Body of pancreas (tissue), 4 donors: Measurements from ENCODE around the gene MKRN1. TPM values are rescaled to one million over a fixed set of nuclear protein-coding genes. Genes with fewer than 3 reads are reported as not detected.

ENCODE experiments used
- ATAC-seq: fragments of 150-250 bp; one replicate; pipeline ENCODE4 v1.9.1; 2016
- DNase-seq, 4 donors: peaks; one replicate each; pipeline ENCODE4 v3.0.0-alpha.2; 2019
- H3K27ac ChIP-seq, 4 donors: fragments of 200-600 bp; sonication (generic); 1 replicate in 3 of 4; 2 replicates in 1 of 4; pipeline versions ENCODE4 v1.5.1 to v1.6.1; 2016 to 2019; ENCODE audit warnings: mild to moderate bottlenecking in 1 of 4, mixed read lengths in 1 of 4, moderate library complexity in 1 of 4
- H3K27me3 ChIP-seq, 2 donors: fragments of 200-600 bp; sonication (generic); one replicate each; pipeline ENCODE4 v1.6.0; 2016; ENCODE audit warnings: mild to moderate bottlenecking in 1 of 2
- H3K36me3 ChIP-seq, 2 donors: fragments of 200-600 bp; sonication (generic); replicated peaks in 1 of 2; 2 replicates each; pipeline ENCODE4 v1.5.1; 2016; ENCODE audit warnings: low read depth in 2 of 2; ENCODE audit not compliant: insufficient read depth in 1 of 2
- H3K4me1 ChIP-seq: fragments of 200-600 bp; sonication (generic); one replicate; pipeline ENCODE4 v1.6.0; 2016
- H3K4me3 ChIP-seq, 2 donors: fragments of 200-600 bp; sonication (generic); 1 replicate in 1 of 2; 2 replicates in 1 of 2; pipeline ENCODE4 v1.5.1; 2016 to 2019
- H3K9me3 ChIP-seq, 3 donors: fragments of 200-600 bp; sonication (generic); 1 replicate in 2 of 3; 2 replicates in 1 of 3; pipeline ENCODE4 v1.5.1; 2016
- POLR2A ChIP-seq, 3 donors: fragments of 450-650 bp; IDR thresholded peaks; one replicate each; pipeline ENCODE4 v1.6.1; 2016; ENCODE audit warnings: antibody characterized with exemption in 3 of 3, mild to moderate bottlenecking in 2 of 3
- WGBS, 2 donors: methylation state at CpG; one replicate each; pipeline ENCODE4 v1.1.5; 2017; 5-methylcytosine and 5-hydroxymethylcytosine counted together
- intact Hi-C: fragments of 100-400 bp; cut with DNase I; formaldehyde crosslinking; loops from one replicate; pipeline ENCODE4 v1.15.1; 2023
- total RNA-seq, 2 donors: library from RNA; depleted of rRNA; stranded (reverse); fragments of >200 nt; gene quantifications; one replicate each; pipeline ENCODE4 v1.1.0, GENCODE V29; 2016
- TF ChIP-seq, protein P1 (sequence below), 7 experiments: fragments of 450-650 bp in 4 of 7; fragments of 200-600 bp in 3 of 7; sonication (generic) in 3 of 7; IDR thresholded peaks; one replicate each; pipeline ENCODE4 v1.5.1; 2016 to 2019; ENCODE audit warnings: antibody characterized with exemption in 7 of 7

Gene MKRN1
- total RNA-seq, 2 donors from 2014 or later, result 29.7 to 46.2 TPM

DNA sequence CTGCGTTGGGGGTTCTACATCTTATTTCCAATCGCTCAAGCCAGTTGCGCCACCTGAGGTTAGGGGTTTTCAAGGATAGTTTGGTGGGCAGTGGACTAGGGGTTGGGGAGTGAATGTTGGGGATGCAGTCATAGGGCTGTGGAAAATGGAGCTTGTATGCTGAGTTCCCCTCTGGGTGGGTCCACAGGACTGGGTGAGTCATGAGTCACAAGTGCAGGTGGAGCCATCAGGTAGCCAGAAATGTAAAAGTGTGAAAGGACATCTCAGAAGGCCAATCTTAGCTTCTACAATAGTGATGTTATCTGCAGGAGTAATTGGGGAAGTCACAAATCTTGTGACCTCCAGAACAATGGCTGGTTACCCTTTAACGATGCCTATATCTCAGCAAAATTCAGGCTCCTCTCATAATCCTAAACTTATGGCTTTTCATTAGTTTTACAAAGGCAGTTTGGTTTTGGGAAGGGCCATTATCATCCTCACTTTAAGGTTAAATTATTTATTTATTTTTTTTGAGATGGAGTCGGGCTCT lies 18.0 kb upstream of the MKRN1 start:
- intact Hi-C loops, result no loop called here
- H3K9me3 ChIP-seq, result no peaks in the 10 kb centered on the region
- DNase-seq, result no peak
- 70 to 75% methylated on average over 5 of the region's 5 CpGs for WGBS, 2 donors
- H3K36me3 ChIP-seq, result no peaks in the 10 kb centered on the region
- H3K27ac ChIP-seq, result no peak overlapping the region
- H3K4me3 ChIP-seq, result no peak overlapping the region
- H3K4me1 ChIP-seq, result peaks cover 7% of the 10 kb centered on the region
- H3K27me3 ChIP-seq, result no peaks in the 10 kb centered on the region
- no peak for ATAC-seq
- TF ChIP-seq POLR2A (IDR thresholded peaks at IDR 0.05), result no peak

DNA sequence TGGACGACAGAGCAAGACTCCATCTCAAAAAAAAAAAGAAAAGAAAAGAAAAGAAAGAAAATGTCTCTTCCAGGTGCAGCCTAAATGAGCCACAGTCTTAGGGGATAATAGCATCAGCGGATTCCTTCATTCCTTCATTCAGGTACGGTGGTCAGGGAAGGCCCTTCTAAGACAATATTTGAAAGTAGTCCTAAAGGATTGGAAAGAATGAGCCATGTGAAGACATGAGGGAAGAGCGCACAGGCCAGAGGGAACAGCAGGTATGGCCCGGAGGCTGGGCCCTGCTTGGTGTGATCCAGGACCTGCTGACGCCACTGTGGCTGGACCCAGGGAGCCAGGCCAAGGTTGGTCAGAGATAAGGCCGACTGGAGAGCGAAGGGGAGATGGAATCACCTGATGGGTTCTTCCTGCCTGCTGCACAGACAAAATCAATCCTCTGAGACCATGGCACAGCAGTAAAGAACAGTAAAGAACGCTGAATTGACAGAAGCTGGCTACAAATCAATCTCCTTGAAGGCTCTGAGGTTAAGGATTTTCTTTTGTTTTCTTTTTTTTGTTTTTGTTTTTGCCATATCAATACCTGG lies 16.3 kb upstream of the MKRN1 start:
- H3K4me1 ChIP-seq, result no peaks in the 10 kb centered on the region
- TF ChIP-seq POLR2A (IDR thresholded peaks at IDR 0.05), result no peak
- TF ChIP-seq, protein P1, sequence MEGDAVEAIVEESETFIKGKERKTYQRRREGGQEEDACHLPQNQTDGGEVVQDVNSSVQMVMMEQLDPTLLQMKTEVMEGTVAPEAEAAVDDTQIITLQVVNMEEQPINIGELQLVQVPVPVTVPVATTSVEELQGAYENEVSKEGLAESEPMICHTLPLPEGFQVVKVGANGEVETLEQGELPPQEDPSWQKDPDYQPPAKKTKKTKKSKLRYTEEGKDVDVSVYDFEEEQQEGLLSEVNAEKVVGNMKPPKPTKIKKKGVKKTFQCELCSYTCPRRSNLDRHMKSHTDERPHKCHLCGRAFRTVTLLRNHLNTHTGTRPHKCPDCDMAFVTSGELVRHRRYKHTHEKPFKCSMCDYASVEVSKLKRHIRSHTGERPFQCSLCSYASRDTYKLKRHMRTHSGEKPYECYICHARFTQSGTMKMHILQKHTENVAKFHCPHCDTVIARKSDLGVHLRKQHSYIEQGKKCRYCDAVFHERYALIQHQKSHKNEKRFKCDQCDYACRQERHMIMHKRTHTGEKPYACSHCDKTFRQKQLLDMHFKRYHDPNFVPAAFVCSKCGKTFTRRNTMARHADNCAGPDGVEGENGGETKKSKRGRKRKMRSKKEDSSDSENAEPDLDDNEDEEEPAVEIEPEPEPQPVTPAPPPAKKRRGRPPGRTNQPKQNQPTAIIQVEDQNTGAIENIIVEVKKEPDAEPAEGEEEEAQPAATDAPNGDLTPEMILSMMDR (IDR thresholded peaks at IDR 0.05), result no peak
- DNase-seq (no peak), ATAC-seq (no peak)
- intact Hi-C loops, result no loop called here
- WGBS, 2 donors, result 71 to 74% methylated on average over 9 of the region's 9 CpGs
- no peaks in the 10 kb centered on the region for H3K9me3 ChIP-seq
- no peaks in the 10 kb centered on the region for H3K36me3 ChIP-seq
- no peak overlapping the region for H3K27ac ChIP-seq
- H3K4me3 ChIP-seq, result no peak overlapping the region
- H3K27me3 ChIP-seq, result no peaks in the 10 kb centered on the region

DNA sequence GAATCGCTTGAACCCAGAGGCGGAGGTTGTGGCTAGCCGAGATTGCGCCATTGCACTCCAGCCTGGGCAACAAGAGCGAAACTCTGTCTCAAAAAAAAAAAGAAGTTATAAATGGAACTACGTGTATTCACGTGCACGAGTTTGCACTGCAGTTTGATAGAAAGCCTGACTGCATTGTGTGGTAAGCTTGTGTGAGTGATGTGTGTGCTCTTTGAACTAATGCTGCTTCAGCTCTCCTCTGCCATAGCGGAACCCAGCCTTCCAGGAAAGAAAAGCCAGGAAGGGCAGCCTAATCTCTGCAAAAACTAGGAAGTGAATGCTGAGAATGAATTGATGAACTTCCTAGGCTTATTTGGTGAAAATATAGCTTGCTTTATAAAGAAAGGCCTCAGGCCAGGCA lies 15.6 kb upstream of the MKRN1 start:
- no peaks in the 10 kb centered on the region for H3K4me1 ChIP-seq
- no peak for ATAC-seq
- no peak for TF ChIP-seq POLR2A (IDR thresholded peaks at IDR 0.05)
- TF ChIP-seq, protein P1 (IDR thresholded peaks at IDR 0.05), result no peak
- H3K9me3 ChIP-seq, result no peaks in the 10 kb centered on the region
- DNase-seq, result peak in 1 of 4 donors; percentile 22
- no peaks in the 10 kb centered on the region for H3K27me3 ChIP-seq
- no peaks in the 10 kb centered on the region for H3K36me3 ChIP-seq
- intact Hi-C loops, result no loop called here
- no peak overlapping the region for H3K27ac ChIP-seq
- no peak overlapping the region for H3K4me3 ChIP-seq
- WGBS, 2 donors, result 86 to 90% methylated on average over 9 of the region's 9 CpGs

DNA sequence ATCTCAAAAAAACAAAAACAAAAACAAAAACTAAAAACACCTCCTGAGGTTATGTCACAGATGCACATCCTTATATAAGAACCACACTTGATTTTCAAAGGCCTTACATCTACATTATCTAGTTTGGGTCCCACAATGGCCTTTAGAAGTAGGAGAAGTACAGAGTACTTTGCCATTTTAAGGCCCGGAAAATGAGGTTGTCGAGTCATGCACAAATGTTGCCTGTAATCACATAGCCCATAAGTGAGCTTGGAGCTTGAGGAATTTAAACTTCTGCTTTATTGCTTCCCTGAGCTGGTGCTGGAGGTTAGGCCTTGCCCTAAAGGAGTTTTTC lies 9.7 kb upstream of the MKRN1 start:
- Histone ChIP-seq H3K4me3 (no peak overlapping the region), H3K27me3 (no peaks in the 10 kb centered on the region), H3K4me1 (no peaks in the 10 kb centered on the region), H3K27ac (no peak overlapping the region), H3K36me3 (no peaks in the 10 kb centered on the region), H3K9me3 (no peaks in the 10 kb centered on the region)
- intact Hi-C loops, result no loop called here
- ATAC-seq (no peak), DNase-seq (no peak)
- TF ChIP-seq, protein P1 (IDR thresholded peaks at IDR 0.05), result no peak
- TF ChIP-seq POLR2A (IDR thresholded peaks at IDR 0.05), result no peak
- 82 to 83% methylated on average over 2 of the region's 2 CpGs for WGBS, 2 donors

DNA sequence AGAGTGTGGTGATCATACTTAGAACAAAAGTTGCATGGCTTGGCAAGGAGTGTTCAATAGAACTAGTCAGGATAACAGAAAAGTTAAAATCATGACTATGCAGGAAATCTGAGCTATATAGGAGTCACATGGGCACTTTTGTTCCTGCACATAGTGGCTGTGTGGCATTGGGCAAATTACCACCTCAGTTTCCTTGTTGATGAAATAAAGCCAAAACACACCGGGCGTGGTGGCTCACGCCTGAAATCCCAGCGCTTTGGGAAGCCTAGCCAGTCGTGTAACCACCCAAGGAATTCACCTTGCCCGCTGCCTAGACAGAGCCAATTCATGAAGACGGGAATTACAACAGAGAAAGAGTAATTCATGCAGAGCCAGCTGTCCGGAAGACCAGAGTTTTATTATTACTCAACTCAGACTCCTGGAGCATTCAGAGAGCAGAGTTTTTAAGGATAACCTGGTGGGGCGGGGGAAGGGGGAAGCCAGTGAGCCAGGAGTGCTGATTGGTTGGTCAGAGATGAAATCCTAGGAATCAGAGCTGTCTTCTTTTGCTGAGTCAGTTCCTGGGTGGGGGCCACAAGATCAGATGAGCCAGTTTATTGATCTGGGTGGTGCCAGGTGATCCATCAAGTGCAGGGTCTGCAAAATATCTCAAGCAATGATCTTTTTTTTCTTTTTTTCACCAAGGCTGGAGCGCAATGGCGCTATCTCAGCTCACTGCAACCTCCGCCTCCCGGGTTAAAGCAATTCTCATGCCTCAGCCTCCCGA lies 6.4 kb upstream of the MKRN1 start:
- intact Hi-C loops, result no loop called here
- no peaks in the 10 kb centered on the region for H3K36me3 ChIP-seq
- H3K4me1 ChIP-seq, result no peaks in the 10 kb centered on the region
- H3K27ac ChIP-seq, result no peak overlapping the region
- TF ChIP-seq POLR2A (IDR thresholded peaks at IDR 0.05), result no peak
- TF ChIP-seq, protein P1 (IDR thresholded peaks at IDR 0.05), result no peak
- ATAC-seq (no peak), DNase-seq (no peak)
- H3K27me3 ChIP-seq, result no peaks in the 10 kb centered on the region
- WGBS, 2 donors, result 66 to 78% methylated on average over 13 to 14 of the region's 14 CpGs
- H3K4me3 ChIP-seq, result no peak overlapping the region
- H3K9me3 ChIP-seq, result no peaks in the 10 kb centered on the region
